Femur (tissue), 1 donor: Measurements from ENCODE around the gene SPI1.

Experiments
- DNase-seq: peaks from one replicate; pipeline ENCODE4 v3.0.0-alpha.2; 2017

Gene SPI1

DNA sequence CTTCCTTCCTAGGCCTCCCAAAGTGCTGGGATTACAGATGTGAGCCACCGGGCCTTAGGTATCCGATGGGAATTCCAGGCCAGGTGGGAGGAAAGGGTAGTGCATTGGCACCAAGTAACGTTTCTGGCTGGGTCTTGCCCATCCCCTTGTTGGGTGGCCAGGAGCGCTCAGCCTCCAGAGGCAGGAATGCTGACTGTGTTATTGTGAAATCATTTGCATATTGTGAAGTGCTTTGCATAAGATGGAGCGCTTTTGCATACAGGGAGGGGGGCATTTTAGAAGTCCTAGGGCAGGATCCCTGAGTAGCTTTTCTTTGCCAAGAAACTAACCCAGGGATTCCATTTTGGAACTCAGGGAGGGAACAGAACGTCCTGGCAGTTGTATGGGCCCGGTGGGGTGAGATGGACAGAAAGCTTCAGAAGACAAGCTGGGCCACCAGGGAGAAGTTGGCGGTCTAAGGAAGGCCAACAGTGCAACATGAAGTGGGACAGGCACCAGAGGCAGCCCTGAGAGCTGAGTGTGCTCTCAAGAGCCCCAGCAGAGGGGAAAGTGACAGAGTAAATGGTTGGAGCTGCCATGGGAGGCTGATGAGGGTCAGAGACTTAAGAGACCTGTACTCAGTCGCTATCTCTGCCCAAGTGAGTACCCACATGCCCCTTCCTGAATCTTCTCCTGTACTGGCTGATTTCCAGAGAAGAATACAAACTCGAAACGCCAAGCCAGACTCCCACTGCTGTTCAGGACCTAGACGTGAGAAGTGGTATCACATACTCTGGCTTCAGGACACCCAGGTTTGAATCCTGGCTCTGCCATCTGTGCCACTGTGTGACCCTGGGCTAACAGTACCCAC lies 28.8 kb upstream of the SPI1 start:
- DNase-seq = no peak

DNA sequence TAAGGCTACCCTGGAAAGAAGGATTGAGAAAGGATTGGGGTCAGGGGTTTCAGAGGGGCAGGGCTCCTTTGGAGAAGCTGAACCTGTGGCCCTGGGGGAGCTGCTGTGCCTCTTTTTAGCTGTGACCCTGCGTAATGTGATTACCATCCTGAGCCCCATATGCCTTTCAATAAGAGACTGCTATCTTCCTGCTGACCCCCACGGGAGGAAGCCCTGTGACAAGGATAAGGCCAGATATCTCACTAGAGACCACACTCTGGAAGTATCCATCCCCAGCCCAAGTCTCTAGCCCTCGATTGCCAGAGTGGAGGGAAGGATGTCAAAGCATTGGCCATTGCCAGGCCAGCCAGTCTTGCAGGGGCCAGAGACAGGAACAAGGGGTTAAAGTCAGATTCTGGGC lies 25.2 kb upstream of the SPI1 start:
- DNase-seq = no peak

DNA sequence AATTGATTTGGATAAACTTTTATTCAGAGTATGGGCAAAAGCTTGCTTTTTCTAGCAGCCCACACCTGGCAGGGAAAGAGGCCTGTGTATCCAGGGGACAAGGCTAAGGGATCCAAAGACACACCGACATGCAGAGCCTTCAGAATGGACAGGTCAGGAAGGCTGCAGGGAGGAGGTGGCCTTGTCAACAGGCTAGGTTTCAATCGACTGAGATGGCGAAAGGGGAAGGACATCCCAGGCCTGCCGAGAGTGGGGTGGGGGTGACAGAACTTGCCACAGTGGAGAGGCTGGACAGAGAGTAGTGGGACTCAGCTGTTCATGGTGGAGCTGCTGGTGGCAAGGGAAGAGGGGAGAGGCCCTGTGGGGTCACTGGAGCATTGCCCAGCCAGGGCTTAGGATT lies 24.8 kb upstream of the SPI1 start:
- no peak for DNase-seq

DNA sequence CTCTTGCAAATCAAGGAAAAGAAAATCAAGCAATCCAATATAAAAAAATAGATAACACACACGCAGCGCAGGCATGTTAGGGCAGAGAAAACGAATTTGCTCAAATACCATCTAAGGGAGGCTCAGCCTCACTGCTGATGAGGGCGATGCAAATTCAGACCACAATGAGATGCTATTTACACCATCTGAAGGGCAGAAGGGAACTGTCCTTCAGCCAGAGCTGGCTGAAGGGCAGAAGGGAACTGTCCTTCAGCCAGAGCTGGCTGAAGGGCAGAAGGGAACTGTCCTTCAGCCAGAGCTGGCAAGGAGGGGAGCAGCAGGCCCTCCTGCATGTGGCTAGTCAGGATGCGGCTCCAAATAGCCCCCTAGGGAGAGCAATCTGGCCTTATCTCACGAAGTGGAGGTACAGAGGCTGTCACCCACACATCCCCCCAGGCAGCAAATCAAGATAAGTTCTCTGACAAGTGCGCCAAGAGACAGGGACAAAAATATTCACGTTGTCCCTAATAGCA lies 22.5 kb upstream of the SPI1 start:
- no peak for DNase-seq

DNA sequence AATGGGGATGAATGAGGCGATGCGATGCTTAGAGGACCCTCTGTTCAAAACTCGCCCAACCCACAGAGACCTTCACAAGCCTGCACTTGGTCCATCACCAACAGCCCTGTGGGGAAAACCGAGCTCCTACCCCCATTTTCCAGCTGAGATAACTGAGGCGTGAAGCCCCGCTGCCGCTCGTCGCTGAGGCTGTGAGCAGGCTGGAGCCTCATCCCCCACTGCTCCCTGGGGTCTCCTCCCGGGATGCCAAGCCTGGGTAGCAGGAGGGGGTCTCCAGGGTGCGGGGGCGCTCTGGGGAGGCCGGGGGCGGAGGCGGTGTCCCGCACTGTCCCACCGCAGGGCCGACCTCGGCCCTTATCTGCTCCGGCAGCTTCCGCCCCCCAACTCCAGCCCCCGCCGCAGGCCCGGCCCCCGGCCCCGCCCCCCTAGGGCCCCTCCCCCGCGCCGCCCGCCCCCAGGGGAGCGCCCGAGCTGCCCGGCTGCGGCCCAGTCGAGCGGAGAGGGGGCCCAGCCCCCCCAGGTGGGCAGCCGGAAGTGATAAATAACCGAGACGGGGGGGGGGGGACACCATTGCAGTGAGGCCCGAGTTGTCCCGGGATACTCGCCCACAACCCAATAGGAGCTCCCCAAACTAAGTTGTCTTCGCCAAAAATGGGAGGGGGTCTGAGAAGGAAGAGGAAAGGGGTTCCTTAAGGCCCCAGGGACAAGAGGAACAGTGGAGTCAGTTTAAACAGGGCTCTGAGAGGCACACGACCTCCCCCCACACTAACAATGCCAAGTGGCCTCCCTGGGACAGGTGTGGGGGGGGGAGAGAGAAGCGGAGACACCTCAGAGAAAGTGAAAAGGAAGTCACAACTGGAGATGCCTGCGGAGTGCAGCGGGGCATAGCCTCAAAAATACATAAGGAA lies 21.8 kb upstream of the SPI1 start:
- peak; percentile 68 for DNase-seq

DNA sequence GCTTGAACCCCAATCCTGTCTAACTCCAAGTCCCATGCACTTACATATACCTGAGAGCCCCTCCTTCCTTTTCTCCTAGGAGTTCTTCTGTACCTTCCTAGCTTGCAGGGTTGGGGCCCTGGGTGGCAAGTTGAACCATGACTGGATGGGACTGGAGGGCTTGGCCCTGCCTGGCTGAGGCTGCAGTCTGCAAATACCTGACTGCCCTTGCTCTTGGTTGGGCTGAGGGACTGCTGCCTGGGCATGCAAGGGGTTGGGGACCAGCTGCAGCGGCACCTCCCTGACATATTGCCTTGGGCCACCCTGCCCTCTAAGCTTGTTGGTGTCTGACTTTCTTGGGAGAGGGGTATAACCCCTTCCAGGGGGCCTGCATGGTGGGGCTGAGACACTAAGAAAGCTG lies 20.2 kb upstream of the SPI1 start:
- DNase-seq = no peak

DNA sequence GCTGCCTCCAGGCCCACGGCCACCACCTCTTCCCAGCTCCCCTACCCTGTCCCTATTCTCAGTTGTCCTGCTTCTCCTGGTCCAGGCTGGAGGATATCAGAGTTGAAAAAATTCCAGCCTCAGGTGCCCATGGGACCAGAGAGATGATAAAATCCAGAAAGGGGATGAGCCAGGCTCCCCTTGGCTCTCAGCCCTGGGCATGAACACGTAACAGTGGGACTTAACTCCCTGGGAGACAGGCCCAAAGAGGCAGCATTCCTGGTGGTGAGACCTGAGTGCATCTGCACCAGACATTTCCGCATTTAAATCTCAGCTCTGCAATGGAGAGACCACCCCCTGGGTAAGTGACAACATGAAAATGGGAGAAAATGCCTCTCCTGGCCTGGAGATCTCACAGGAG lies 19.7 kb upstream of the SPI1 start:
- DNase-seq = no peak

DNA sequence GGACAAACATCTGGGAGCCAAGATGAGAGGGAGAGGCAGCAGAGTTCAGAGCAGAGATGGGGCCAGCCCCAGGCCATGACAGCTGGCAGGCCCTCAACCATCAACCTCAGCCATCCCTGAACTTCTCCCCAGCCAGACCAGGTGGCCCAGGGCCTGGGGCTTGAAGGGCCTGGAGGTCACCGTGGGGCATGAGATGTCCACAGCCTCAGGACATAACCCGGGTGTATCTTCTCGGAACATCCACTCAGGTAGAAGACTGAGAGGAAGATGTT lies 17.6 kb upstream of the SPI1 start:
- no peak for DNase-seq

DNA sequence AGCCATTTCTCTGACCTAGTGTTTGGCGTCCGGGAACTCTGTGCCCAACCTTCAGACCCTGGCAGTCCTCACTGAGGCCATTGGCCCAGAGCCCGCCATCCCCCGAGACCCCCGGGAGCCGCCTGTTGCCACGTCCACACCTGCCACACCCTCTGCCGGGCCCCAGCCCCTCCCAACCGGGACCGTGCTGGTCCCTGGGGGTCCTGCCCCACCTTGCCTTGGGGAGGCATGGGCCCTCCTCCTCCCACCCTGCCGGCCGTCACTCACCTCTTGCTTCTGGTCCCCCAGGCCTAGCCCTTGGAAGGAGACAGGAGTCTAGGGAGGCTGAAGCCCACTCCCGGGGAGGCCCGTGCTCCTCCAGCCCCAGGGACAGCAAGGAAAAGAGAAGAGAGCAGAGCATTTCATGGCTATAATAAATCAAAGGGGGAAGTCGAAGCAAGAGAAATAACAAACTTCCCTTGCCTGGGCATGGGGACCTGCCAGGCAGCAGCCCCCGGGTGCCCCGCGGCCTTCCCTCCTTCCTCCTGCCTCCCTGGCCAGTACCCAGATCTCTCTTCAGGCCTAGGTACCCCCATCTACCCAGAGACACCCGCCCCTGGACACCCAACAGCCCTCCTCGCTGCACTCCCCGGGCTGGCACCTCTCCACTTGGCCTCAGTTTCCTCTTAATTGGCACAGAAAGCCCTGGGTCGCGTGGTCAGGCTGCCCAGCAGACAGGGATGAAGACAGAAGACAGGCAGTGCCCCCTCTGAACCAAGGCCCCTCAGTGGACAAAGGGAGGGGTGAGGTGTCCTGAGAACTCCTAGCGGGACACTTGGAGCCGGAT lies 17.1 kb upstream of the SPI1 start:
- DNase-seq = no peak

DNA sequence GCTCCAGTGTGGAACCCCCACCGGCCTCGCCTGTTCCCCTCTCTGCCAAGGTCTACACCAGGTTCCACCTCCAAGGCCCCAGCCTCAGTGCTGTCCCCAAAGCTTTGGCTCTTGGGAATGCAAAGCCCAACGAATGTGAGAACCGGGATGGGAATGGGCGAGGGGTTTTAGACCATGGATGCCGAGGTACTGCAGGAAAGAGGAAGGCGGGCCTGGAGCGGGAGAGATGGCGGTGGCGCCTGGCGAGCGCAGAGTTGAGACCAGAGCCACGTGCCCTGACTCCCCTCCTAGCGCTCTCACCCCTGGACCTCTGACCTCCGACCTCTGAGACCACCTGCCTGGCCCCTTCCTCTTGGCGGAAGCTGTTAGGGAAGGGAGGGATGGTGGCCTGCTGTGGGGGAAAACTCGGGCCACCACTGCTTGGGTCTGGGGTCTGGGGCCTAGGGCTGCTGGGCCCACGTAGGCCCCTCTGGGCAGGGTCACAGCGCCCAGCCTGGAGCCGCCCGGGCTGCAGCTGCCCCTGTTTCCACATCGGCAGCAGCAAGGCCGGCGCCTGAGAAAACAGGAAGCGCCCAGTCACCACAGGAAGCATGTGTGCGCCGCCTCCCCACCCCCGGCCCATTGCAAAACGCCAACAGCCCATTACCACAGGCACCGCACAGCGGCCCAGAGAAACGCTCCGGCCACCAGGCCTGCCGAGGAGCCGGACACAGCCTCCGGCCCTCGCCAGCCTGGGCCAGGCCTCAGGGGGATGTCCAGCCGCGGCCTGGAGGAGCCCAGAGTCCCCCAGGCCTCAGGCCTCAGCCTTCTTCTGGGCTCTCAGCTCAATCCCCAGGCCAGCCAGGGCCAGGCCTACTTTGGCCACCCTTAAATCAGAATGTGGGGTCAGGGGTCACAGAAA lies 16.2 kb upstream of the SPI1 start:
- DNase-seq = peak; percentile 81

DNA sequence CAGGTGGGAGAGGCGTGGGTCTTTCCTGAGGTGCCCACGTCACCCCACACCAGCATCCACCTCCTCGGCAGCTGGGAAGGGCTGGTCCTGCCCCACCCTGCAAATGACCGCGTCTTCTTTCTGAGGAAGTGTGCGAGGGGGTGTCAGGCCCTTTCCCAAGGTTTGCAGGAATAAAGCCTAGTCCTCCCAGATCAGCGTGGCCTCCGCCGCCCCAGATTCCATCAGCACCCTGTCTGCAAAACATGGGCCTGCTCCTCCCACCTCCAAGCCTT lies 15.6 kb upstream of the SPI1 start:
- no peak for DNase-seq

DNA sequence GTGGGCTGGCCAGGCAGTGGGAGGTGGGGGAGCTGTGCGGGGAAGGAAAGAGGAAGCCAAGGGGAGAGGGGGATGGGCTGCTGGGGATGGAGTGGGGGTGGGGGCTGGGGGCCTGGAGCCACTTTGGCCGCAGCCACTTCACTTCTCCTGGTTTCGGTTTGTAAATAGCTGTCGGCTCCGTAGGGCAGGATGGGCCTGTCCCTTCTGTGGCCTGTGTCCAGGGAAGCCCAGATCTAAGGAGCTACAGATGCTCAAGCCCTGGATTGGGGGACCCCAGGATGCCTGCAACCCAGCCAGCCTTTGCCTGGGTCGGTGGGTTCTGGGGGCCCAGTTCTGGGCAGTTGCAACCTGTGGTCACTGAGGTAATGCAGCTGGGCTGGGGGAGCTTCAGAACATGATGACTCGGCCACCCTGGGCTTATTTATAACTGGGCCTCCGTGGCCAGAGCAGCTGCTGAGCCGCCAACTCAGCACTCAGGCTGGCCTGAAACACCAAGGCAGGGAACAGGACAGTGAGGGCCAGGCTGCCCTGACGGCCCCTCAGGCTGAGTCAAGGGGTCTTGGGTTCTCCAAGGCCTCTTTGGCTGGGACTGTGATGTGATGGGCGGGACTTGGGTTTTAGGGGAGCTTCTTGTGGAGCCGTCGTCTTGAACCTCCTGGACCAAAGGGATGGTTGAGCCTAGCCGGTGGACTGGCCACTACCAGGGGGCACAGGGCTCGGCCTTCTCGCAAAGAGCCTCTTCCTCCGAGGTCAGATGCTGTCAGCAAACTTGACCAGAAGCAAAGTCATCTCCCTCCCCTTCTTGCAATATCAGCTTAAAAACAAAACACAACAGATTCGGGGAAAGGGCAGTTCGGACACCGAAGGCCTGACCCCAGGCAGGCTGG lies 15.1 kb upstream of the SPI1 start:
- no peak for DNase-seq

DNA sequence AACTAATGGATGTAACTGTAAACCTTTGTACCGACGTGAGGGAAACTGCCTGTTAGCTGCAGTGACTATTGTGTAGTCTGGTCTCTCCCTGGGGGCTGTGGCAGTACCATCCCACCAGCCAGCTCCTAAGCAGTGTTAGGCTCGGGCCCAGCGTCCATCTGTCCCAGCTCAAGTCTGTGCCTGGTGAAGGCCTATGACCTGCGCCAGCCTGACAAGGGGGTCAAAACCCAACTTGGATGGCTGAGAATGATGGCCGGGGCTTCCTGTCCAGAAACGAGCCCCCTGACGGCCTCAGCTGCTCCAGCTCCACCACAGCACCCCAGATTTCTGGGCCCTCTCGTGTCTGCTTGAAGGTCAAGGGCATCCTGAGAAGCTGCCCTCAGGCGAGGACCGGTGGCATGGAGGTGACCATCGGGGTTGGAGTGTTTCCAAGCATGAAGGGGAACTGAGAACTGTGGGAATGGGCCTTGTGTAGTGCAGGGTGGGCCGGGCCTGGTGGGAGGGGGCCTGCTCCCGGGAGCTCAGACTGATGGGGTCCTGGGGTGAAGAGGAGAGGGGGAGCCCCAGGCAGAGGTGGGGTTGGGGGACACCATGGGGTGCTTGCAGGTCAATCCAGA lies 14.3 kb upstream of the SPI1 start:
- DNase-seq = no peak

DNA sequence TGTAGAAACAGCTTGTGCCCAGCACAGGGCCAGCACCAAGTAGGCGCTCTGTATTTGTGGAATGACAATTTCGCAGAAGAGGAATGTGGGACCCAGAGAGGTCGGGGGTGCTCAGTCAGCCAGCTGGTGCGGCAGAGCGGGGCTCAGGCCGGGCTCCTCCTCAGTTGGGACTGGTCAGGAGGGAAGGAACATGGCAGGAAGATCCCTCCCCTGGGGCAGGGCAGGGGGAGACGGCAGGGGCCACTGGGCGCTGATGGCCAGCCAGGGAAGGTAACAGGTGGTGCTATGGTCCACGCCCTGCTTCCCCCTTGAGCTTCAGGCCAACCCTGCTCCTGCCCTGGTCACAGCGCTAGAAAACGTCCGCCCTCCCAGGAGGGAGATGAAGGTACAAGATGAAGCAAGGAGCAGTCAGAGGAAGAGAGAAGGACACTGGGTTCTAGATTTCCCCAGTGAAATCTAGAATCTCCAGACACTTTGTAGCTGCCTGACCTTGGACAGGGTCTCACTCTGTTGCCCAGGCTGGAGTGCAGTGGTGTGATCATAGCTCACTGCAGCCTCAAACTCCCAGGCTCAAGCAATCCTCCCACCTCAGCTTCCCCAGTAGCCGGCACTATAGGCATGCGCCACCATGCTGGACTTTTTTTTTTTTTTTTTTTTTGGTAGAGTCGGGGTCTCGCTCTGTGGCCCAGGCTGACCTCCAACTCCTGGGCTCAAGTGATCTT lies 13.5 kb upstream of the SPI1 start:
- no peak for DNase-seq

DNA sequence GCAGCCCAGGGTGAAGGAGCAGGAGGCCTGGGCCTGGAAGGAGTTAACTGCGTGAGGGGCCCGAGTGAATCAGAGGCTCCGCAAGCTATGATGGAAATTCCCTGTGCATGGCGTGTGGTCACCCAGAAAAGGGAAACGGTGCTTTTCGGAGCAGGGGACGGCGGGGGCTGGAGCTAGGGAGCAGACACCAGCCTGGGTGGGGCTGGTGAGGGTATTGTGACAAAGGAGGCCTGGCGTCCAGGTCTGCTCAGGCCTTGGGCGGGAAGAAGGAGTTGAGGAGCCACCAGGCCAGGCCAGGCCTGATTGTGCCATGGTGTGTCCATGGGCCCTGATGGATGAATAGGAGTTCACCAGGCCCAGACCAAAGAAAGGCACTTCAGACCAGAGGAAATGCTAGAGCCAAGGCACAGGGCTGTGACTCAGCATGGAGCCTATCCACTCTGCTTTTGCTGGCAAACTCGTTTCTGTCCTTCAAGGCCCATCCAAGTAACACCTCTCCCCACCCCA lies 12.8 kb upstream of the SPI1 start:
- no peak for DNase-seq

DNA sequence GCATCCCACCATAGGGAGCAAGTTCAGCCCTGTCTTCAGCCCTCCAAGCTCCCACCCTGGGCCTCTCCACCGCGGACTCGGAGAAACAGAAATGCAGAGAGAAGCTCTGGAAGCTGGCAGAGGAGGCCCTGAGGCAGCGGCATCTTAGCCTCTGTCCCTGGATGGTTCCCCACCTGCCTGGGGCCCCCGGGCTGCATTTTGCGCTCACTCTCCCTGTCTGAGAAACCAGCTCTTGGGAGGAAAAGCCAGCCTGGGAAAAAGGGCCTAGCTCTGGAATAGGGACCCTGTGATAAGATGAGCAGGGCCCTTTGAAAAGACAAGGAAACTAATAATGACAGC lies 12.0 kb upstream of the SPI1 start:
- DNase-seq = no peak

DNA sequence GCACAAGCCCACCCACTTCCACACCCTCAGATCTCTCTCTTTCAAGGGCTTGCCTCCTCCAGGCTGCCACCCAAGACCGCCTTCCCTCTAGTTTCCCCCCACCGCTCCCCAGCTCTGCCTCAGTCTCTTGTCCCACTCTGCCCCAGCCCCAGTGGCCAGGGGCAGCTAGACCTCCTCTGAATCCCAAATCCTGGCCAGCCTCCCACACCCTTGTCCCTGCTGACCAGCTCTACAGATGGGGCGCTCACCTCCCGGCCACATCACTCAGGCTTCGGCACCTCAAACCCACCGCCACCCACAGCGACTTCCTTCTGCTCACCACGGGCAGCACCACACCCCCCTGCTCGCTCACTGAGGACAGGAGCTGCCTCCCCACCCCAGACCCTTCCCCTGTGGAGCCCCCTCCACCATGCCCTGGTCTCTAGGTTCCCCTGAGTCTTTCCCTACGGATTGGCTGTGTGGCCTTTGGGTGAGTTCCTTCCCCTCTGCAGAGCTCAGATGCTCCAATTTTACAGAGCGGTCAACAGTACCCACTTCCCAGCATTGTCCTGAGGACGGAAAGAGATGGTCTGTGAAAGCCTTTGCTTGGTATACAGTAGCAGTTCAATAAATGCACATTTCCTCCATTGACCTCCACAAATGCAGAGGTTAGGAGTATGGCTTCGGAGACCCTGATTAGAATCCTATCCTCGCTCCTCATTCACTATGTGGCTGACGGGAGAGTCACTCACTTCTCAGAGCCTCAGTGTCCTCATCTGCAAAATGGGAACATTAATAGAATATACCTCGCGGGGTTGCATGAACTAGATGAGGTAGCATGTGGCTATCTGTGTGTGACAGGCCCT lies 11.5 kb upstream of the SPI1 start:
- DNase-seq = no peak

DNA sequence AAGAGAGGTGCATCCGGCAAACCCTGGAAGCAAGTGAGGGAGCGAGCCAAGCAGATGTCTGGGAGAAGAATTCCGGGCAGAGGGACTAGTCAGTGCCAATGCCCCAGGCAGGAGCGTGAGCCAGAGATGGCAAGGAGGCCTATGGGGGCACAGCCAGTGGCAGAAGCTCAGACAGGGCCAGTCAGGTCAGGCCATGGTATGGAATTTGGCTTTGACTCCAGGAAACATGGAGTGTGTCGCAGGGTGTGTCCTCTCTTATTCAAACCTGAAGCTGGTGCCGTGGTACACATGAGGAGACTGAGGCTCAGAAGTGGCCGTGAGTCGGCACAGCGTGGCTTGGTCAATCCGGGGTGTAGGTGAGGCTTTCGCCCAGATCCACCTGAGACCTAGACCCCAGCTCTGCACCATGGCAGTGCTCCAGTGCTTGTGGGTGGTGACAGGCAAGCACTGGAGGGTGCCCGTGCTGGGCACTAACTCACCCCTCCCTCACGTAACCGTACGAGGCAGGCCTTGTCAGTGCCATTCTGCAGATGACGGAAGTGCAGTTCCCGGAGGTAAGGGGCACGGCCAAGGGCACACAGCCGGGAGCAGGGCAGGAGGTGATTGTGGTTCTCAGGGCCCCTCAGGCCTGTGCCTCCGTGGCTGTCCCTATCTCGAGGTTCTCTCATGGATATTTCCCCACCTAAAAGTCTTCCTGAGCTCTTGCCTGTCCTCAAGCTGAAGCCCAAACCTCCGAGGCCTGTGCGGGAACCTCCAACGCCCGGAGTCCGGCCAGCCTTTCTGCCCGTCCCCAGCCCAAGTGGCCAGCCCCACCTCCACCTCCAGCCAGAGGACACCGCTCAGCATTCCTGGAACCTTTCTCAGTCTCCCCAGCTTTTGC lies 10.6 kb upstream of the SPI1 start:
- no peak for DNase-seq
